NCI-H146 (cell line): Measurements from ENCODE around the gene CDCP2.
"Not testable (repeated sequence)": the region's sequence is repeated elsewhere in the genome, so short reads cannot be mapped to it uniquely, and the experiment has no call there.

ENCODE experiments used
- DNase-seq: peaks from one replicate; lab custom pipeline; 2025; lab: John Stamatoyannopoulos, UW

Gene CDCP2

GRCh38 chr1:54168206-54168965 is 15.6 kb upstream of the CDCP2 start:
- DNase-seq = no peak

- DNase-seq = no peak
These were observed 14.8 kb upstream of the CDCP2 start for GRCh38 chr1:54167422-54168139.

GRCh38 chr1:54166357-54166756 is 13.6 kb upstream of the CDCP2 start:
- DNase-seq = not testable (repeated sequence)

GRCh38 chr1:54165146-54165545 is 12.3 kb upstream of the CDCP2 start:
- DNase-seq = no peak

GRCh38 chr1:54163573-54163972 is 10.8 kb upstream of the CDCP2 start:
- DNase-seq = no peak

GRCh38 chr1:54163051-54163450 is 10.3 kb upstream of the CDCP2 start:
- DNase-seq = peak; percentile 46

- no peak for DNase-seq
These were observed 8.8 kb upstream of the CDCP2 start for GRCh38 chr1:54161495-54162168.

GRCh38 chr1:54160351-54160750 is 7.6 kb upstream of the CDCP2 start:
- no peak for DNase-seq

- no peak for DNase-seq
These were observed 7.0 kb upstream of the CDCP2 start for GRCh38 chr1:54159733-54160316.

GRCh38 chr1:54158071-54158470 is 5.3 kb upstream of the CDCP2 start:
- no peak for DNase-seq

- DNase-seq = no peak
These were observed 4.6 kb upstream of the CDCP2 start for GRCh38 chr1:54157401-54157800.

GRCh38 chr1:54156986-54157385 is 4.2 kb upstream of the CDCP2 start:
- no peak for DNase-seq

- DNase-seq = no peak
These were observed 3.4 kb upstream of the CDCP2 start for GRCh38 chr1:54156201-54156600.

GRCh38 chr1:54153535-54154439 is 987 bp upstream of the CDCP2 start:
- peak; percentile 40 for DNase-seq

- DNase-seq = no peak
These were observed 1.8 kb downstream of the CDCP2 start for GRCh38 chr1:54151013-54151412.

GRCh38 chr1:54149734-54150133 is 3.1 kb downstream of the CDCP2 start:
- DNase-seq = no peak

- DNase-seq = no peak
These were observed 8.4 kb downstream of the CDCP2 start for GRCh38 chr1:54144366-54144765.

GRCh38 chr1:54142146-54142900 is 10.5 kb downstream of the CDCP2 start:
- DNase-seq = no peak

- DNase-seq = no peak
These were observed 13.1 kb downstream of the CDCP2 start for GRCh38 chr1:54139711-54140110.

- no peak for DNase-seq
These were observed 13.8 kb downstream of the CDCP2 start for GRCh38 chr1:54138994-54139393.

GRCh38 chr1:54137534-54138061 is 15.2 kb downstream of the CDCP2 start:
- DNase-seq = no peak
